ENCODE results near the gene PDPK1.

Gene PDPK1

DNA sequence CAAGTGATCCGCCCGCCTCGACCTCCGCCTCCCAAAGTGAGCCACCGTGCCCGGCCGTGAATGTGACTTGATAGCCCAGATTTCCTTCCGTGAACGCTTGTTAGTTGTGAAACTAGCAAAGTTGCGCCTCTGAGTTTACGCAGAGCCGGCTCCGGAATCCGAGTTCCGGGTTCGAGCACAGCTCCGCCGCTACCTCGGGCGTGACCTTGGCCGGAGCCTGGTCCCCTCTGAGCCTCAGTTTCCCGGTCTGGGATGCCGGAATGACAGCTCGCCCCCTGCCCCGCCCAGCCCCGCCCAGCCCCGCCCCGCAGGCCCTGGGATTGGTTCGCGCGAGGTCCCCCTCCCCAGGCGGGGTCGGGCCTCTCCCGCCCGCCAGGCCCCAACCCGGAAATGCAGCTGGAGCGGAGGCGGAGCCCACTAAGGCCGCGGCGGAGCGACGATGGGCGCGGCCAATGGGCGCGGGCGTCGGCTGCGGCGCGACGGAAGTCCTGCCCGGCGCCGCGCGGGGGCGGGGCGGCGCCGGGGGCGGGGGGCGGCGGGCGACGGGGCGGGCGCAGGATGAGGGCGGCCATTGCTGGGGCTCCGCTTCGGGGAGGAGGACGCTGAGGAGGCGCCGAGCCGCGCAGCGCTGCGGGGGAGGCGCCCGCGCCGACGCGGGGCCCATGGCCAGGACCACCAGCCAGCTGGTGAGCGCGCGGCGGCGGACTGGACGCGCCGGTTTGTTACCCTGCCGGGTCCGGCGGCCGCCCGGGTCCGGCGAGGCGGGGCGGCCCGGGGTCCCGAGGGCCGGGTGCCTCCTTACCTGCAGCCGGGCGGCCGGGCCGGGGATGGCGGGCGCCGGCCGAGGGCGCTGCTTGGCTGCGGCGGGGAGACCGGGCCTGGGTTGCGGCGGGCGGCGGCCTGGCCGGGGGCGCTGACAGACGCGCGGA lies at the start of gene PDPK1:
Gene PDPK1 (plus strand): TSS at position 571 of the 929 bp plus-strand sequence. CDS start 92 bp downstream, at position 663.
- no peak for FAIRE-seq

DNA sequence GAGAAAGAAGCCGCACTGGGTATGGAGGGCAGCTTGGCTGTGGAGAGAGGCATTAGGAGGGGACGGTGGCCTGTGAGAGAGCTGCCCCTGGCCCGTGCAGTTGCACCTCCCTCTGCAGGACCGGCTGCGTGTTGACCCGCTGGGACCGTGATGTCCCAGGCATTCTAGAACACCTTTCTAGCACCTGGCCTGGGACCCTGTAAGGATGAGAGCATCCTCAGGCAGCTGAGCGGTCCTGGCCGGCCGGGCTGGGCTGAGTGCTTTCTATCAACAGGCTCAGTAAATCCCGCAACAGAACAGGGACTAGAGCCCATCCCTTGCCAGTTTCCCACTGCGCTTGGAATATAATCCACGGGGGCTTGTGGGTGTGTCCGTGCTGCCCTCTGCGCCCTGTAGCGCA lies 48.2 kb upstream of the PDPK1 start:
- FAIRE-seq, result no peak

DNA sequence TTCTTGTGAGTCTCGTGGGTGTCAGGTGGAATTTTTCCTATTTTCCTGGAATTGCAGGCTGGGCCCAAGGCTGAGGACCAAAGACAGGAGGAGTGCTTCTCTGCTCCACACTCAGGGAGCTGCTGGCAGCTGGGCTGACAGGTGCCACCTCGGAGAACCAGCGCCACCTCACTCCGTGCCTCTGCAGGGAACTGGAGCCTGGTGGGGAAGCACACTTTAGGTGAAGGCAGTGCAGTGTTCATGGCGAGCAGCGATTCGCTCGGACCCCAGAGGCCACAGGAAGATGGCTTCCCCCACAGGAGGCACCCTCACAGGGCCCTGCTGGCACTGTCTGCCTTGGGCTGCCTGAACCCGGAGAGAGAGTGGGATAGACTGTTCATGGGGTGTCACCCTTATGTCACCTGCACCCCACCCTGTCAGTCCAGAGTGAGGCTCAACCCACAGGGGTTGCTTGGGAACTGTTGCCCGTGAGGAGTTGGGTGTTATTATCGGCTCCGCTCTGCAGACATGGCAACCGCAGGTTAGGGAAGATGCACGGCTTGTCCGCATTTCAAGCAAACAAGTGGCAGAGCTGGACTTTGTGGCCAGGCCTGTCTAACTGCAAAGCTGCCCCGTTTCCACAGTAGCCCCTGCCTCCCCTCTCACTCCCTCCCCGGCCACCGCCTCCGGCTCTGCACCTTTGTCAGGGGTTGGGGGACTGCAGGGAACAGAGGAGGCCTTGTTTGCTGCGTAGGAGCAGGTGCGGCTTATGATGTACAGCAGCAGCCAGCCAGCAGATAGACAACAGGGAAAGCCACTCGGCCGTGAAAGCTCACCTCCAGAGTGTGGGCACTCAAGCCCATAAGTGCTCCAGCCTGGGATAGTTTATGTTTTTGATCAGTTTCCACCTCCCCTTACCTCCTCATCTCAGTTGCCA lies 47.4 kb upstream of the PDPK1 start:
- no peak for FAIRE-seq

DNA sequence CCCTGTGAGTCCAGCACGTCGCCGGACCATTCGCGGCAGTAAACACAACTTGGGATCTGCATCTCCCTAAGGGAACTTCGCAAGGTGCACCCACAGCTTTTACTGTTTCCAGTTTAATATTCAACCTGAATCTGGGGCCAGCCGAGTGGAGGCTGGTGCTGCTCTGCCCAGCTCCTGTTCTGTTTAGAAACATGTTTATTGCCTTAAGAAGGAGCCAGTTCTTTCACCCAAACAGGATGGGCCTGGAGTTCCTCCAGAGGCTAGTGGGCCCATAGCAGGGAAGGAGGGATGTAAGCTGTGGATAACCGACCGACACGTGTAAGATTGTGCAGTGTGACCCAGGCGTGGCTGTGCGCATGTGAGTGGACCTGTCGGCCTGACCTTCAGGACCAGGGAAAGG lies 45.5 kb upstream of the PDPK1 start:
- no peak for FAIRE-seq

DNA sequence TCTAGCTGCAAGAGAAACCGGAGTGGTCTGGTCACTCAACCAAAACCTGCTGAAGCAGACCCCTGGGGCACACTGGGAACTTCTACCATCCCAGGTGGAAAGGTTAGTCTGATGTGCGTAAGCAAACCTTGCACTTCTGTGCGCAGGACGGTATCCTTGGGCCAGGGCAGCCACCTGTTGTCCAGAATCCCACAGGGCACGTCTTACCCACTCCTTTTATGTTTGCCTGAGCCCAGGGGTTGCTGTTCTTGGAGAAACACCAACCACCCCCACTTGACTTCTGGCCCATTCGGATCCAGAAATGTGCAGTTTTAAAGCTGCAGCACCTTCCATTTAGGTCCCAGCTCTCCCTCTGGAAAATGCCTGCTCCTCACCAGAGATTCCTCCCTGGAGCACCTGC lies 44.2 kb upstream of the PDPK1 start:
- FAIRE-seq, result no peak

DNA sequence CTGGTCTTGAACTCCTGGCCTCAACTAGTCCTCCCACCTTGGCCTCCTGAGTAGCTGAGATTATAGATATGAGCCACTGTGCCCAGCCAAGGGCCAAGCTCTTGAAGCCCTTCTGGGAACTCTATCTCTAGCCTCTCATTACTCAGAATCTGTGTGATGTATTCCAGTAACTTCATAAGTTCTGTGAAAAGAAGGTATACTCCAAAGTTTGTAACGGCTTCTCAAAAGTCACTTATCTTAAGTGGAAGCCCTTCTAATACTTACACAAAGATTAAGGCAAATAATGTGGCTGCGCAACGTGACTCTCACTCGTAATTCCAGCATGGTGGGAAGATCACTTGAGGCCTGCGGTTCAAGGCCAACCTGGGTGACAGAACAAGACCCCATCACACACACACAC lies 43.2 kb upstream of the PDPK1 start:
- FAIRE-seq, result no peak

DNA sequence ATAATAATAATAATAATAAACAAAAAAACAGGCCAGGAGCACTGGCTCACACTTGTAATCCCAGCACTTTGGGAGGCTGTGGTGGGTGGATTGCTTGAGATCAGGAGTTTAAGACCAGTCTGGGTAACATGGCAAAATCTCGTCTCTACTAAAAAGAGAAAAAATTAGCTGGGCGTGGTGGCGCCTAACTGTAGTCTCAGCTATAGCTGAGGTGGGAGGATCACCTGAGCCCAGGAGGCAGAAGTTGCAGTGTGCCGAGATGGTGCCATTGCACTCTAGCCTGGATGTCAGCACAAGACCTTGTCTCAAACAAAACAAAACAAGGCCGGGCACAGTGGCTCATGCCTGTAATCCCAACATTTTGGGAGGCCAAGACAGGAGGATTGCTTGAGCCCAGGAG lies 42.8 kb upstream of the PDPK1 start:
- no peak for FAIRE-seq

DNA sequence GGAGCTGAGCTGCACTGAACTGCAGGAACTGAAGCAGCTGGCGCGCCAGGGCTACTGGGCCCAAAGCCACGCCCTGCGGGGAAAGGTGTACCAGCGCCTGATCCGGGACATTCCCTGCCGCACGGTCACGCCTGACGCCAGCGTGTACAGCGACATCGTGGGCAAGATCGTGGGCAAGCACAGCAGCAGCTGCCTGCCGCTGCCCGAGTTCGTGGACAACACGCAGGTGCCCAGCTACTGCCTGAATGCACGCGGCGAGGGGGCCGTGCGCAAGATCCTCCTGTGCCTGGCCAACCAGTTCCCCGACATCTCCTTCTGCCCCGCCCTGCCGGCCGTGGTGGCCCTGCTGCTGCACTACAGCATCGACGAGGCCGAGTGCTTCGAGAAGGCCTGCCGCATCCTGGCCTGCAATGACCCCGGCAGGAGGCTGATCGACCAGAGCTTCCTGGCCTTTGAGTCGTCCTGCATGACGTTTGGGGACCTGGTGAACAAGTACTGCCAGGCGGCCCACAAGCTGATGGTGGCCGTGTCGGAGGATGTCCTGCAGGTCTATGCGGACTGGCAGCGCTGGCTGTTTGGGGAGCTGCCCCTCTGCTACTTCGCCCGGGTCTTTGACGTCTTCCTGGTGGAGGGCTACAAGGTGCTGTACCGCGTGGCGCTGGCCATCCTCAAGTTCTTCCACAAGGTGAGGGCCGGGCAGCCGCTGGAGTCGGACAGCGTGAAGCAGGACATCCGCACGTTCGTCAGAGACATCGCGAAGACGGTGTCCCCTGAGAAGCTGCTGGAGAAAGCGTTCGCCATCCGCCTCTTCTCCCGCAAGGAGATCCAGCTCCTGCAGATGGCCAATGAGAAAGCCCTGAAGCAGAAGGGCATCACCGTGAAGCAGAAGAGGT lies 41.4 kb upstream of the PDPK1 start:
- no peak for FAIRE-seq

DNA sequence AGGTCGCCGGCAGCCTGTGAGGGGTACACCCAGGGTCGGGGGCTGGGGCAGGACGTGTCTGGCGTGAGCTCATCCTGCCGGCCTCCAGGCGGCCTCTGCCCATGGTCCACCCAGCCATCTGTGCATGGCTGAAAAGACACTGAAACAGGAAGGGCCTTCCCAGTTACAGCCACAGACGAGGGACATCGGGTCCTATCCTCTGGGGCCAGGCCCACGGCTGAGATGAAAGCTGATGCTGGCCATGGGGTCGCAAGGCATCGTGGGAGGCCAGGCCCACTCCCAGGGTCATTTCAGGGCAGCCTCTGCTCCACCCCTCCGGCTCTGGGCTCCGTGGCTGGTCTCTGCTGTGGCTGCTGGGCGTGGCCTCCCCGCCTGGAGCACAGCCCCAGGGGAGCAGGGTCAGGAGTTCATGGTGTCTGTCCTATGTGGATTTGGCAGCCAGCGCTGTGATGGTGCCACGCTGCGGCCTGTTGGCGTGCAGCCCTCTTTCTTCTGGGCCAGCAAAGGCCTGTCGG lies 40.6 kb upstream of the PDPK1 start:
- FAIRE-seq, result no peak

DNA sequence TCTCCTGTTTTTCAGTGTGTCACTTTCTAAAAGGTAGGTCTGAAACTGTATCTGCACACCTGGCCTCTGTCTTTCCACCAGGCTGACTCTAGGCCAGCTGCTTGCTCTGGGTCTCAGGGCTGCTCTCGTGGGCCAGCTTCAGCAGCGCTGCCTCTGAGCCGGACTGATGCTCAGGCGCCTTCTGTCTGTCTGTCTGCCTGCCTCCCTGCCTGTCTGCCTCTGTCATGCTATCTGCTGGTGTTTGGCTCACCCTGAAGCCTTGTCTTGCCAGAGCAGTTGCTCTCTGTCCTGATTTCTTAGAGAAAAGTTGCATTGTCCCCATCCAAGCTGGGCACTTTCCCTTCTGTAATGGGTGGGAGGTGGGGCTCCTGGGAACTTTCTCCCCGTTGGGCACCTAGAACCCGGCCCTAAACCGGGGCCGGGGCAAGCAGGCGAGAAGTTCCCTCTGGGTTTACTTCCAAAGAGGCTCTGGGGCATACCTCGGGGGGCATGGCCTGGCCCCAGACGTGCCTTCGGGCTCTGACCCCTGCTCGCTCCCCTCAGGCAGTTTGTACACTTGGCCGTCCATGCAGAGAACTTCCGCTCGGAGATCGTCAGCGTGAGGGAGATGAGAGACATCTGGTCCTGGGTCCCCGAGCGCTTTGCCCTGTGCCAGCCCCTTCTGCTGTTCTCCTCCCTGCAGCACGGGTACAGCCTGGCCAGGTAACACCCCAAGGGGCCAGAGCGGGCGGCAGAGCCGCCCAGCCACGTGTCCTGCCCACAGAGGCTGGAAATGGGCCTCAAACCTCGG lies 39.9 kb upstream of the PDPK1 start:
- no peak for FAIRE-seq

DNA sequence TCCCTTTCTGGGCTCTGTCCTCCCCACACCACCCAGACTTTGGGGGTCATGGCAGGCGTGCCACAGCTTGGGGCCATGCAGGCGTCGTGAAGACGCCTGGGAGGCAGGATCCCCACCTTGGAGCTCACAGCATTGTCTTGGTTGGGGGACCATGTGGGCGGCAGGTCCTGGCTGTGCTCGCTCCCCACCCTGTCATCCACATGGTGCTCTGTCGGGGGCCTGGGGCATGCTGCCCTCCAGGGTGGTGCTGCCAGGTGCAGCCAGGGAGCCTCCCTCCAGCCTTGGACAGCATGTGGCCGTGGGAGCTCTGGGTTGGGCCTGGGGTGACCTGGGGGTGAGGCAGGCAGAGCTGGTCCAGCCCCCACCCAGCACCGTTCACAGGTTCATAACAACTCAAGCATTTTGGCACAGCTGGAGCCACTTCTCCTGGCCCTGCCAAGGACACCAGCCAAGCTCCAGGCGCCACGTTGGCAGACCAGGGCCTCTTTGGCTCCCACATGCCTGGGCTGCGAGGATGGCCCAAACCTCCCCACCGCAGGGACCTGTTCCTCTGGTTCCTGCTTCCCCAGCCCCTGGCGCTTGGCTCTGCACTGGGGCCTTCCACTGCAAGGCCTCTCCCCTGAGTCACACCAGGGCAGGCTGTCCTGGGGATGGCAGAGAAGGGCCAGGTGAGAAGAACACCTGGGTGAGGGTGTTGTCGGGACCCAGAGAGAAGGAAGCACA lies 39.1 kb upstream of the PDPK1 start:
- no peak for FAIRE-seq

DNA sequence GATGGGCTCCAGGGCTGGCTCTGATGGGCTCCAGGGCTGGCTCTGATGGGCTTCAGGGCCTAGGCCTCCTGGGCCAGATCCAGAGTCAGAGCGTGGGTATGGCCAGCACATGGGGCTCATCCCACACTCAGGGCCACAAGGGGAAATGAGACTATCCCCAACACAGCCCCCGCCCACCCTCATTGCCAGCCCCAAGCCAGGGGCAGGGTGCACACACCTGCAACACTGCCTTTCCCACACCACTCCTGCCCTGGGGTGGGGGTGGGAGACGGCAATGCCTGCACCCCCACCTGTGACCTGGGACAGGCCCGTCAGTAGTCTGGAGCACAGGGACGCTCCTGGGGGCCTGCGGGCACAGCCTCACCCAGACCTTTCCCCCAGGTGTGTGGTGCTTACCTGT lies 38.4 kb upstream of the PDPK1 start:
- no peak for FAIRE-seq

DNA sequence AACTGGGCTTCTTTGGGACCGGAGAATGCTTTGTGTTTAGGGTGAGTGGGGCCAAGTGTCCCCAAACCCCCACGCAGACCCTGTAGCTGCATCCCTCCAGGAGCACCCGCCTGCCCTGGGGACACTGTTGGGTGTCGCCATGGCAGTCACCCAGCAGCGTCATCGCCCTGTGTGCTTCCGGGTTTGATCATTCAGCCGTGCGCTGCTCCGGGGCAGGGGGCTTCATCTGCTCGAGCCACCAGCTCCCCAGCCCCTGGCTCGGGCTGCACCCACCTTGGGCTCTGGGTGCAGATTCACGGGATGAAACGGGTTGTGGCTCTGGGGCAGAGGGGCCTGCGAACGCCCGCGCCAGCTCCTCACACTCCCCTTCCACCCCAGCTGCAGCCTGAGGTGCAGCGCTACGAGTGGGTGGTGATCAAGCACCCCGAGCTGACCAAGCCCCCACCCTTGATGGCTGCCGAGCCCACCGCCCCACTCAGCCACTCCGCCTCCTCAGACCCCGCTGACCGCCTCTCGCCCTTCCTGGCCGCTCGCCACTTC lies 37.9 kb upstream of the PDPK1 start:
- no peak for FAIRE-seq

DNA sequence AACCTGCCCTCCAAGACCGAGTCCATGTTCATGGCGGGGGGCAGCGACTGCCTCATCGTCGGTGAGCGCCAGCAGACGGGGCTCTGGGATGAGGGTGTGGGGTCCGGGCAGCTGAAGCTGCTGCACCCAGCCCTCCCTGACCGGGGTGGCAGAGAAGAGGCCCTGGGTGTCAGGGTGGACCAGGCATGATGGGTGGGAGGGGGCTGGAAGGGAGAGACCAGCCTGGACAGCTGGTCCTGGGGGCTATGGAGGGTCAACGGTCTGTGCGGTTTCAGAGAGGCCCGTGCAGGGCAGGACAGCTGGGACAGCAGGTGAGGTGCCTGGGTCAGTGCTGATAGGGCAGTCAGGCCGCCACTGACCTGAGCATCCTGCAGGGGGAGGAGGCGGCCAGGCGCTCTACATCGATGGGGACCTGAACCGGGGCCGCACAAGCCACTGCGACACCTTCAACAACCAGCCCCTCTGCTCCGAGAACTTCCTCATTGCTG lies 37.3 kb upstream of the PDPK1 start:
- FAIRE-seq, result no peak

DNA sequence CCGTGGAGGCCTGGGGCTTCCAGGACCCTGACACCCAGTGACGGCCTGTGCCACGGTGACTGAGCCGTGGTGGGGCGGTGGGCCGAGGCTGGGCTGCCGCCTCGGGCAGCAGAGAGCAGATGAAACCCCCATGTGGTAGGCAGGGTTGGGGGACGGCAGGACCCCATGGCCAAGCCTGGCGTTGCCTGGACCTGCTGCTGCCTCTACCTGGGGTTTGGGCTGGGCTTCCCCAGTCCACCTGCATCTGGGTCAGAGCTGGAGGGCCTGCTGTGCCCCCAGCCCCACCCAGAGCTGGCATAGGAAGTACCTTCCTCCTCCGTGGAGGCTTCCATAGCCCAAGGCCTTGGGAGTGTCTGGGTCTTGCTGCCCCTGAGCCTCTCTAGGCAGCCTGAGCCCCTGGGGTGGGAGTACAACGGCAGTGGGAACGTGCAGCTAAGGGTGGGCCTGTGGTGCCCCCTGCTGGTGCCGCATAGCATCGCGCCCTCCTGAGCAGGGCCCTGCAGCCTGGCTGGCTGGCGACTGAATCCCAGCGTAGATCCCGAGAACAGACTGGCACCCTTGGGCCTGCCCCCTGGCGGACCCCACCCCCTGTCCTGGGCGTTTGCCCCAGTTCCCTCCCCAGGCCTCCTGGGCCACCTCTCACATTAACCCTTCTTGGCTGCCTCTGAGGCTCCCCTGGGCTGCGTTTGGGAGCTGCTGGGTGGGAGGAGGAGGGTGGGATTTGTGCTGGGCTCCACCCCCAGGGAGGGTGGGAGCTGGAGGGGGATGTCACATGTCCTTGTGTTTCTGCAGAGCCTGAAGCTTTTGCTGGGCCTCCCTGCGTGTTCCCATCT lies 36.7 kb upstream of the PDPK1 start:
- no peak for FAIRE-seq

DNA sequence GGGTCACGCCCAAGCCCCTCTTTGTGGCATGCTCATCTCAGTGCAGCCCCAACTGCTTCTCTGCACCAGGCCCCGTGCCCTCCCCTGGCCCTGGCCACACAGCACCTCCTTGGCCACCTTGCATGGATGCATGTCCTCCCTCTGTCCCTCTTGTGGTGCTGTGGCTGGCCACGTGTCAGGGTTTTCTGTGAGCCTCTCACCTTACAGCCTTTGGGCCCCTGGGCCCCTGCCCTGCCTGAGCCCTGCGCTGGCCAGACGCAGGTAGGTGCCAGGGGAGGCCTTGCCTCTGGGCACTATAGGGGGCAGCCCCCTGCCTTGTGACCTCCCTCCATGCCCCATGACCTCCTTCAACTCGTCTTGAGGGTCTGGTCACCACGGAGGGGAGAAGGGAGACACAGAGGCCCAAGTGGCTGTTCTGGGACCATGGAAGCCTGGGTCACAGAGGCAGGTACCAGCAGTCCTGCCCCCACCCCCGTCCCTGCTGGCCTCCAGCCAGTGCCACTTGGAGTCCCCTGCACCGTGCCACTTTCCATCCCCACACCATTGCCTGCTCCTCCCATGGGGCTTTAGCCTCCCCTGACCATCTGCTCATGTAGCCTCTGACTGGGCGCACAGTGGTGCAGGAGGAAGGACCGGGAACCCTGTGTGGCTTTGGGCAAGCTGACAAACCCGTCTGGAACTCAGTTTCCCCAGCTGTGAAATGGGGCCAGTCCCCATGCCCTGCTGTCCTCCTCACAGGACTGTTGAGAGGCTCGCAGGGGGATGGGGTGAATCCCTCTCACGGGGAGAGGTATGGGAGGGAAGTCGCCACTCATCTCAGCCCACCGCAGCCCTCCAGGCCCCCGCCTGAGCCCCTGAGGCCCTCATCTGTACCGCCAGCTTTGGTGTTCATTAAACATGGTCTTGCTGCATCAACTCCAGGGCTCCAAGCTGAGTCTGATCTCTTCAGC lies 35.6 kb upstream of the PDPK1 start:
- no peak for FAIRE-seq

DNA sequence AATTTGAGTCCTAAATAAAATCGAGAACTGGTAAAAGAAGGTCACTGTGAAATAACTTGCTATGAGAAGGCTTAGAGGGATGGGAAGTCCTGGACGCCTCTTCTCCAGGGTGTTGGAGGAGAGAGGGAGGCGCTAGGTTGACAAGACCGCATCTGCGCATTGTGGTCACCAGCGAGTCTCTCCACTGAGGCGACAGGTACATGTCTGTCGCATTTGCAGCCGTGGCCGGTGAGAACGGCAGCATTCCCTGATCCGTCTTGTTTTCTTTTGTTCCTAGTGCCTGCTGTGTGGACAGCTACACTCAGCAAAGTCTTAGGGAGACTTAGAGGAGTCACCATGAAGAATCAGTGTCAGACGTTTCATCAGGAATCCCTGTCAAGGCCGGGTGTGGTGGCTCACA lies 32.1 kb upstream of the PDPK1 start:
- FAIRE-seq, result no peak

DNA sequence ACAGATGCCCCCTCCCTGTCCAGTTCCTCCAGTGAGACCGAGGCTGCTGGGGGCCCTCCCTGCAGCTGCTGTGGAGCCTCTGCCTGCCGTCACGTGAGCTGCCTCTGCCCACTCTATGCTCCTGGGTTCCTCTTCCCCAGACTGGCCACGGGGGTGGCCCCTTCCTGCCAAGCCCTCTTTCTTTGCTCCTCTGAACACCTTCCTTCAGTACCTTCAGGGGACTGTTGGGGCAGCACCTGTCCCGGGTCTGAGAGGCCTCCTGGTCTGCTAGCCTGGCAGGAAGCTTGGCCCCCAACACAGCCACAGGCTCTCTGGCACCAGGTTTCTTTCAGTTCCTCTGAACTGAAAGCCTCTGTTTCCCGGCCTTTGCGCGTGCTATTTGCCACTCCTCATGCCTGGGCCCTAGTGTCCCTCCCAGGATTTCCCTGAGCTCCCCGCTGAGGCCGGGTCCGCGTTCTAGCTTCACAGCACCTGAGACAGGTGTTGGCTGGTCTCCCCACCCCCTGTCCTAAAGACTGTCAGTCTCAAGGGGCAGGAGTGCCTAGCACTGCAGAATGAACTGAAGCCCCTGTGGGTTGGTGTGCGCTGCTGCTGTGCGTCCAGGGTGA lies 30.7 kb upstream of the PDPK1 start:
- FAIRE-seq, result no peak
